HL-60 (cell line): ENCODE data around the gene PLTP.

Experiments used
- DNase-seq, 2 experiments: peaks; one replicate each; pipeline ENCODE4 v3.0.0-alpha.2; 2010 to 2020; ENCODE audit warnings: low read depth in 1 of 2, low spot score in 1 of 2
- H3K27ac ChIP-seq: fragments of 250-450 bp; sonication (Bioruptor Pico); replicated peaks from 2 replicates; pipeline ENCODE4 v1.5.1; 2020; ENCODE audit warnings: mild to moderate bottlenecking, moderate library complexity
- H3K27me3 ChIP-seq: fragments of 250-450 bp; sonication (Bioruptor Pico); 2 replicates; pipeline ENCODE4 v1.5.1; 2021; ENCODE audit warnings: mild to moderate bottlenecking, moderate library complexity; ENCODE audit not compliant: insufficient read depth, poor library complexity, severe bottlenecking
- H3K4me3 ChIP-seq: replicated peaks from 2 replicates; pipeline ENCODE4 v1.5.1; 2011; ENCODE audit warnings: mild to moderate bottlenecking, control low read depth, low read length; ENCODE audit not compliant: insufficient read depth
- GABPA ChIP-seq: IDR thresholded peaks from 2 replicates; pipeline ENCODE4 v1.6.1; 2012; ENCODE audit warnings: low read depth
- POLR2AphosphoS5 ChIP-seq: IDR thresholded peaks from 2 replicates; pipeline ENCODE4 v1.6.1; 2012; ENCODE audit warnings: low read depth
- REST ChIP-seq: IDR thresholded peaks from 2 replicates; pipeline ENCODE4 v1.6.1; 2012; ENCODE audit warnings: low read depth; ENCODE audit not compliant: insufficient replicate concordance
- SPI1 ChIP-seq: IDR thresholded peaks from 2 replicates; pipeline ENCODE4 v1.6.1; 2012; ENCODE audit warnings: low read depth, mild to moderate bottlenecking, borderline replicate concordance
- TF ChIP-seq, protein P1 (sequence below): IDR thresholded peaks from one replicate; pipeline ENCODE4 v1.5.1; 2011; ENCODE audit warnings: low read length, control low read depth, inconsistent platforms; ENCODE audit not compliant: insufficient read depth

Gene PLTP

GRCh38 chr20:45921337-45922189 lies 9.6 kb upstream of the PLTP start:
- H3K4me3 ChIP-seq = no peak overlapping the region
- no peaks in the 10 kb centered on the region for H3K27me3 ChIP-seq
- no peak overlapping the region for H3K27ac ChIP-seq
- no peak for DNase-seq
- TF ChIP-seq REST (no peak), SPI1 (no peak), POLR2AphosphoS5 (no peak)
- TF ChIP-seq, protein P1, sequence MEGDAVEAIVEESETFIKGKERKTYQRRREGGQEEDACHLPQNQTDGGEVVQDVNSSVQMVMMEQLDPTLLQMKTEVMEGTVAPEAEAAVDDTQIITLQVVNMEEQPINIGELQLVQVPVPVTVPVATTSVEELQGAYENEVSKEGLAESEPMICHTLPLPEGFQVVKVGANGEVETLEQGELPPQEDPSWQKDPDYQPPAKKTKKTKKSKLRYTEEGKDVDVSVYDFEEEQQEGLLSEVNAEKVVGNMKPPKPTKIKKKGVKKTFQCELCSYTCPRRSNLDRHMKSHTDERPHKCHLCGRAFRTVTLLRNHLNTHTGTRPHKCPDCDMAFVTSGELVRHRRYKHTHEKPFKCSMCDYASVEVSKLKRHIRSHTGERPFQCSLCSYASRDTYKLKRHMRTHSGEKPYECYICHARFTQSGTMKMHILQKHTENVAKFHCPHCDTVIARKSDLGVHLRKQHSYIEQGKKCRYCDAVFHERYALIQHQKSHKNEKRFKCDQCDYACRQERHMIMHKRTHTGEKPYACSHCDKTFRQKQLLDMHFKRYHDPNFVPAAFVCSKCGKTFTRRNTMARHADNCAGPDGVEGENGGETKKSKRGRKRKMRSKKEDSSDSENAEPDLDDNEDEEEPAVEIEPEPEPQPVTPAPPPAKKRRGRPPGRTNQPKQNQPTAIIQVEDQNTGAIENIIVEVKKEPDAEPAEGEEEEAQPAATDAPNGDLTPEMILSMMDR = no peak

GRCh38 chr20:45920462-45921336 lies 8.7 kb upstream of the PLTP start:
- no peak overlapping the region for H3K4me3 ChIP-seq
- no peak for TF ChIP-seq GABPA
- peak; percentile 65 for TF ChIP-seq SPI1
- no peak for DNase-seq
- H3K27me3 ChIP-seq = no peaks in the 10 kb centered on the region
- no peak overlapping the region for H3K27ac ChIP-seq

DNA sequence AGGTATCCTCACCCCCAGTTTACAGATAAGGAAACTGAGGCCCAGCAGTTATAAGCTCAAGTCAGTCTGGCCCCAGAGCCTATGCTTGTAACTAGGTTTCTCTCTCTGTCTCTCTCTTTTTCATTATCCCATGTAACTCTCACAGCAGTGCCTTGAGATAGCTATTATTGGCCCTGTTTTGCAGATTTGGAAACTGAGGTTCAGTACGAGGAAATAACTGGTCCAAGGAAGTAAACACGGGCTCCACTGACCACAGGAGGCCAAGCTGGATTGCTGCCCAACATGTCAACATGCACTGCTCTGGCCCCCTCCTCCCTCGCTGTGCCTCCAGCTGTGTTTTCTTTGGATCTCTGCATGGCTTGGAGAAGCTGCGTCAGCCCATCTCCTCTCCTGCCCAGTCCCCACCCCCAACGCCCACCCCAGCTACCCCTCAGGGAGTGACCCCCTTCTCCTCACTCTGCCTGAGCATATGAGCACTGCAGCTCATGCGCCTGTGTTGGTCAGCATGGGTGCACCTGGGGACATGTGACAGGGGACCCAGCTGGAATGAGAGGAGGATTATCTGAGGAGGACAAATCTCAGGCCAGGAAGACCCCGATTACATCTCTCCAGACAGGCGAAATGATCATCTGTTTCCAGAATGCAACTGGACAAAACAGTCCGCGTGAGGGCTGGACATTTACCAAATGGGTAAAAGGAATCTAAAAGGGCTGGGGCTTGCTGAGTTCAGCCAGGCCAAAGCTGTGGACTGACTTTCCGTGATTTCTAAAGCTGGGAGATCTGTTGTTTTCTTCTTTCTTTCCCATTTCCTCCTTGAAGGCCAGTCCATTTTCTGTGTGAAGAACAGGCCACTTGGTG lies 7.8 kb upstream of the PLTP start:
- DNase-seq = no peak
- TF ChIP-seq POLR2AphosphoS5 = no peak
- TF ChIP-seq, protein P1 = no peak
- no peak for TF ChIP-seq GABPA
- no peak for TF ChIP-seq REST
- TF ChIP-seq SPI1 = no peak
- Histone ChIP-seq H3K4me3 (no peak overlapping the region), H3K27me3 (no peaks in the 10 kb centered on the region), H3K27ac (no peak overlapping the region)
